HepG2 (cell line): ENCODE data around the gene FAM209B. TPM values are rescaled to one million over a fixed set of nuclear protein-coding genes. Genes with fewer than 3 reads are reported as not detected.

Experiments used
- ATAC-seq: fragments of 200-7000 bp; cut with Tn5 transposase; 3 replicates; pipeline ENCODE4 v1.9.1; 2020; ENCODE audit warnings: mild to moderate bottlenecking, moderate library complexity
- BruUV-seq: library from RNA; stranded (reverse); fragments of 400-500 nt; replicated peaks from 2 replicates; lab custom pipeline; 2021; lab: Mats Ljungman, UMichigan
- CTCF ChIA-PET: fragments of 300-600 bp; formaldehyde crosslinking; extraction: SDS; loops from one replicate; lab custom pipeline; 2021; ENCODE audit warnings: low total read pairs, inconsistent platforms, low intra/inter-chr PET ratio; lab: Yijun Ruan, JAX
- POLR2A ChIA-PET: fragments of 350-600 bp; sonication (Branson Sonifier 250); formaldehyde crosslinking; loops from one replicate; lab custom pipeline; 2020; ENCODE audit warnings: antibody characterized with exemption, inconsistent platforms; lab: Yijun Ruan, JAX
- DNase-seq: peaks from one replicate; pipeline ENCODE4 v3.0.0-alpha.2; 2015; ENCODE audit warnings: low spot score
- FAIRE-seq: peaks from 3 replicates; lab custom pipeline; 2011; peaks lifted over from hg19 to GRCh38; lab: Jason Lieb, UNC
- H2AFZ ChIP-seq: one replicate; pipeline ENCODE4 v1.6.1; 2011; ENCODE audit warnings: low read length, inconsistent platforms
- H3K27ac ChIP-seq: fragments of 300-600 bp; 3 replicates; pipeline ENCODE4 v1.8.0; 2011; ENCODE audit warnings: mixed run types, mild to moderate bottlenecking, mixed read lengths, low read length, inconsistent platforms; ENCODE audit not compliant: insufficient read depth; ENCODE audit errors: extremely low read length
- H3K27me3 ChIP-seq, 2 experiments: fragments of 200-600 bp in 1 of 2; 2 replicates in 1 of 2; 3 replicates in 1 of 2; pipeline versions ENCODE4 v1.6.0 to v1.8.0; 2011; ENCODE audit warnings: low read length in 2 of 2, mild to moderate bottlenecking in 2 of 2, moderate library complexity in 2 of 2, inconsistent platforms in 1 of 2; ENCODE audit not compliant: insufficient read depth in 2 of 2, control insufficient read depth in 1 of 2
- H3K36me3 ChIP-seq, 2 experiments: fragments of 200-600 bp in 1 of 2; replicated peaks in 1 of 2; 2 replicates in 1 of 2; 3 replicates in 1 of 2; pipeline versions ENCODE4 v1.5.1 to v1.8.0; 2011; ENCODE audit warnings: low read length in 2 of 2, inconsistent platforms in 1 of 2; ENCODE audit not compliant: insufficient read depth in 2 of 2, control insufficient read depth in 1 of 2
- H3K4me1 ChIP-seq: 2 replicates; pipeline ENCODE4 v1.5.1; 2012; ENCODE audit warnings: low read length, inconsistent platforms; ENCODE audit not compliant: insufficient read depth
- H3K4me2 ChIP-seq: 2 replicates; pipeline ENCODE4 v1.6.0; 2011; ENCODE audit warnings: low read depth, low read length, inconsistent platforms
- H3K4me3 ChIP-seq, 3 experiments: fragments of 200-600 bp in 1 of 3; sonication (generic), shearing (Covaris generic) in 1 of 3; replicated peaks in 1 of 3; 2 replicates each; pipeline ENCODE4 v1.5.1; 2011 to 2016; ENCODE audit warnings: low read length in 3 of 3, inconsistent platforms in 2 of 3, low read depth in 2 of 3, mild to moderate bottlenecking in 2 of 3, control low read depth in 1 of 3, mixed read lengths in 1 of 3; ENCODE audit not compliant: insufficient read depth in 1 of 3
- H3K79me2 ChIP-seq: one replicate; pipeline ENCODE4 v1.6.1; 2011; ENCODE audit warnings: low read length, inconsistent platforms; ENCODE audit not compliant: insufficient read depth
- H3K9ac ChIP-seq: 2 replicates; pipeline ENCODE4 v1.6.0; 2011; ENCODE audit warnings: mild to moderate bottlenecking, low read depth, low read length, inconsistent platforms; ENCODE audit not compliant: insufficient read depth
- H3K9me3 ChIP-seq: 2 replicates; pipeline ENCODE4 v1.5.1; 2012; ENCODE audit warnings: mild to moderate bottlenecking, low read length
- H4K20me1 ChIP-seq: 2 replicates; pipeline ENCODE4 v1.6.0; 2011; ENCODE audit warnings: inconsistent platforms, mild to moderate bottlenecking, low read length, moderate library complexity; ENCODE audit not compliant: insufficient read depth
- CENPBD1 ChIP-seq: sonication (generic); formaldehyde crosslinking; IDR thresholded peaks from 2 replicates; pipeline ENCODE4 v1.8.0; 2022; ENCODE audit warnings: missing genetic modification reagents, low read depth, mild to moderate bottlenecking, borderline replicate concordance
- GTF2F1 ChIP-seq: fragments of 150-350 bp; IDR thresholded peaks from 2 replicates; pipeline ENCODE4 v1.6.1; 2014; ENCODE audit warnings: low read length
- HOXA3 ChIP-seq: sonication (generic); formaldehyde crosslinking; IDR thresholded peaks from 2 replicates; pipeline ENCODE4 v1.5.0; 2020; ENCODE audit warnings: missing genetic modification reagents
- IRX3 ChIP-seq: sonication (generic); formaldehyde crosslinking; IDR thresholded peaks from 2 replicates; pipeline ENCODE4 v1.8.1; 2023; ENCODE audit warnings: mild to moderate bottlenecking, low read depth, missing genetic modification reagents, borderline replicate concordance
- NFAT5 ChIP-seq: sonication (generic); formaldehyde crosslinking; IDR thresholded peaks from 2 replicates; pipeline ENCODE4 v1.4.0; 2020; ENCODE audit warnings: missing genetic modification reagents
- RAD51 ChIP-seq: fragments of 450-650 bp; IDR thresholded peaks from 2 replicates; pipeline ENCODE4 v1.6.1; 2016; ENCODE audit warnings: borderline replicate concordance
- SMARCE1 ChIP-seq: fragments of 450-650 bp; IDR thresholded peaks from 2 replicates; pipeline ENCODE4 v1.6.1; 2017; ENCODE audit warnings: borderline replicate concordance
- TOE1 ChIP-seq: sonication (generic); formaldehyde crosslinking; IDR thresholded peaks from 2 replicates; pipeline ENCODE4 v1.4.0; 2020; ENCODE audit warnings: mild to moderate bottlenecking, missing genetic modification reagents
- ZNF225 ChIP-seq: sonication (generic); formaldehyde crosslinking; IDR thresholded peaks from 2 replicates; pipeline ENCODE4 v1.4.0; 2020; ENCODE audit warnings: mild to moderate bottlenecking, missing genetic modification reagents
- ZNF335 ChIP-seq: sonication (generic); formaldehyde crosslinking; IDR thresholded peaks from 2 replicates; pipeline ENCODE4 v1.4.0; 2020; ENCODE audit warnings: missing genetic modification reagents
- ZNF382 ChIP-seq: sonication (generic); formaldehyde crosslinking; IDR thresholded peaks from 2 replicates; pipeline ENCODE4 v1.5.0; 2020; ENCODE audit warnings: missing genetic modification reagents, mild to moderate bottlenecking, borderline replicate concordance
- ZNF569 ChIP-seq: sonication (generic); formaldehyde crosslinking; IDR thresholded peaks from 2 replicates; pipeline ENCODE4 v1.5.0; 2020; ENCODE audit warnings: mild to moderate bottlenecking, missing genetic modification reagents, moderate library complexity, borderline replicate concordance
- WGBS: methylation state at CpG from one replicate; pipeline ENCODE4 v1.1.6; 2017; ENCODE audit warnings: low lambda C conversion rate; 5-methylcytosine and 5-hydroxymethylcytosine counted together
- in situ Hi-C: cut with HindIII; loops from 2 replicates; pipeline ENCODE4 v1.10.0; 2017; ENCODE audit warnings: low pct_unique_long_range_greater_than_20kb; ENCODE audit not compliant: extremely low pct_ligation_motif_present
- intact Hi-C: fragments of 100-400 bp; cut with micrococcal nuclease; formaldehyde crosslinking; loops from one replicate; pipeline ENCODE4 v1.10.0; 2022; ENCODE audit not compliant: unreplicated experiment
- polyA plus RNA-seq, 8 experiments: library from polyadenylated mRNA; depleted of rRNA in 3 of 8; stranded (reverse) in 7 of 8; unstranded in 1 of 8; fragments of >200 nt; fragmentation: Illumina TruSeq in 4 of 8; extraction: Trizol in 4 of 8; gene quantifications; 2 replicates each; pipeline versions ENCODE4 v1.2.1 to v1.2.3, GENCODE V29; 2011 to 2016; ENCODE audit warnings: low read depth in 4 of 8, missing spikeins in 1 of 8, mixed read lengths in 1 of 8; ENCODE audit not compliant: insufficient read depth in 1 of 8
- total RNA-seq, 5 experiments: library from RNA; depleted of rRNA; stranded (reverse); fragments of >200 nt; fragmentation: Illumina TruSeq; extraction: Trizol; gene quantifications; 2 replicates each; pipeline ENCODE4 v1.2.3, GENCODE V29; 2016; ENCODE audit warnings: low read depth in 1 of 5
- TF ChIP-seq, protein P1 (sequence below): sonication (generic); formaldehyde crosslinking; IDR thresholded peaks from 2 replicates; pipeline ENCODE4 v1.4.0; 2020; ENCODE audit warnings: missing genetic modification reagents, mild to moderate bottlenecking, borderline replicate concordance
- TF ChIP-seq, protein P2 (sequence below): sonication (generic); formaldehyde crosslinking; IDR thresholded peaks from 2 replicates; pipeline ENCODE4 v1.4.0; 2020; ENCODE audit warnings: missing genetic modification reagents, borderline replicate concordance

The FAM209B gene
- total and polyA plus RNA-seq, 2 of the 13 experiments (the other 11 are each of a cell fraction or from before 2014, with no cell fraction given): 0.24 to 0.42 TPM

DNA sequence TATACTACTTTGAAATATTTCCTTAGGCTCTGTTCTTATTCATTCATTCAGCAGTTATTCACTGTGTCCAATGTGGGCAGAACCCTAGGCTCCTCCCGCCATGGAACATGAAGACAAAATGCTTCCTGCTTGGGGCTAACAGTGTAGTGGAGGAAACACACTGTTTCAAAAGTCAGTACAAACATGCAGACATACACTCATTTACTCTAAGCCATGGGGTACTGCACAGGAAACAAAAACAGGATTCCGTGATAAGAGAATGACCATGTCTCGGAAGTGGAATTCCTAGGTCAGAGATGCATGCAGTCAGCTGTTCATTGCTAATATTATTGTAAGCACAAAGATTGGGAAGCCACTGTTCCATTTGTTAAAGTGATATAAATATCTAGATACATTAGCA, 26.9 kb upstream of the FAM209B start:
- no peak for DNase-seq
- no TSS peak for BruUV-seq
- H3K36me3 ChIP-seq: peaks cover 5 to 27% of the 10 kb centered on the region in 2 experiments; a peak in 4 of 5 replicates
- no peak overlapping the region for H3K4me2 ChIP-seq
- 65% methylated on average over 3 of the region's 3 CpGs for WGBS
- FAIRE-seq: no peak
- ChIA-PET CTCF (no interaction called here), POLR2A (no interaction called here)
- intact Hi-C loops: no loop called here
- no peak overlapping the region for H3K4me3 ChIP-seq
- H3K27ac ChIP-seq: no peak overlapping the region
- no peaks in the 10 kb centered on the region for H3K79me2 ChIP-seq
- no peak for ATAC-seq
- H3K4me1 ChIP-seq: no peaks in the 10 kb centered on the region
- no peak overlapping the region for H3K9ac ChIP-seq
- H2AFZ ChIP-seq: no peak overlapping the region
- no peaks in the 10 kb centered on the region for H4K20me1 ChIP-seq
- in situ Hi-C loops: no loop called here
- H3K9me3 ChIP-seq: no peaks in the 10 kb centered on the region
- H3K27me3 ChIP-seq: no peaks in the 10 kb centered on the region
- TF ChIP-seq, protein P1, sequence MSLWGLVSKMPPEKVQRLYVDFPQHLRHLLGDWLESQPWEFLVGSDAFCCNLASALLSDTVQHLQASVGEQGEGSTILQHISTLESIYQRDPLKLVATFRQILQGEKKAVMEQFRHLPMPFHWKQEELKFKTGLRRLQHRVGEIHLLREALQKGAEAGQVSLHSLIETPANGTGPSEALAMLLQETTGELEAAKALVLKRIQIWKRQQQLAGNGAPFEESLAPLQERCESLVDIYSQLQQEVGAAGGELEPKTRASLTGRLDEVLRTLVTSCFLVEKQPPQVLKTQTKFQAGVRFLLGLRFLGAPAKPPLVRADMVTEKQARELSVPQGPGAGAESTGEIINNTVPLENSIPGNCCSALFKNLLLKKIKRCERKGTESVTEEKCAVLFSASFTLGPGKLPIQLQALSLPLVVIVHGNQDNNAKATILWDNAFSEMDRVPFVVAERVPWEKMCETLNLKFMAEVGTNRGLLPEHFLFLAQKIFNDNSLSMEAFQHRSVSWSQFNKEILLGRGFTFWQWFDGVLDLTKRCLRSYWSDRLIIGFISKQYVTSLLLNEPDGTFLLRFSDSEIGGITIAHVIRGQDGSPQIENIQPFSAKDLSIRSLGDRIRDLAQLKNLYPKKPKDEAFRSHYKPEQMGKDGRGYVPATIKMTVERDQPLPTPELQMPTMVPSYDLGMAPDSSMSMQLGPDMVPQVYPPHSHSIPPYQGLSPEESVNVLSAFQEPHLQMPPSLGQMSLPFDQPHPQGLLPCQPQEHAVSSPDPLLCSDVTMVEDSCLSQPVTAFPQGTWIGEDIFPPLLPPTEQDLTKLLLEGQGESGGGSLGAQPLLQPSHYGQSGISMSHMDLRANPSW: no peak
- TF ChIP-seq CENPBD1 (CRISPR knock-in tag) (no peak), IRX3 (CRISPR knock-in tag) (no peak), RAD51 (no peak), GTF2F1 (no peak), ZNF382 (CRISPR knock-in tag) (no peak), ZNF569 (CRISPR knock-in tag) (no peak), ZNF335 (CRISPR knock-in tag) (no peak), NFAT5 (CRISPR knock-in tag) (no peak), TOE1 (no peak), SMARCE1 (no peak), HOXA3 (CRISPR knock-in tag) (no peak), ZNF225 (CRISPR knock-in tag) (no peak)
- TF ChIP-seq, protein P2, sequence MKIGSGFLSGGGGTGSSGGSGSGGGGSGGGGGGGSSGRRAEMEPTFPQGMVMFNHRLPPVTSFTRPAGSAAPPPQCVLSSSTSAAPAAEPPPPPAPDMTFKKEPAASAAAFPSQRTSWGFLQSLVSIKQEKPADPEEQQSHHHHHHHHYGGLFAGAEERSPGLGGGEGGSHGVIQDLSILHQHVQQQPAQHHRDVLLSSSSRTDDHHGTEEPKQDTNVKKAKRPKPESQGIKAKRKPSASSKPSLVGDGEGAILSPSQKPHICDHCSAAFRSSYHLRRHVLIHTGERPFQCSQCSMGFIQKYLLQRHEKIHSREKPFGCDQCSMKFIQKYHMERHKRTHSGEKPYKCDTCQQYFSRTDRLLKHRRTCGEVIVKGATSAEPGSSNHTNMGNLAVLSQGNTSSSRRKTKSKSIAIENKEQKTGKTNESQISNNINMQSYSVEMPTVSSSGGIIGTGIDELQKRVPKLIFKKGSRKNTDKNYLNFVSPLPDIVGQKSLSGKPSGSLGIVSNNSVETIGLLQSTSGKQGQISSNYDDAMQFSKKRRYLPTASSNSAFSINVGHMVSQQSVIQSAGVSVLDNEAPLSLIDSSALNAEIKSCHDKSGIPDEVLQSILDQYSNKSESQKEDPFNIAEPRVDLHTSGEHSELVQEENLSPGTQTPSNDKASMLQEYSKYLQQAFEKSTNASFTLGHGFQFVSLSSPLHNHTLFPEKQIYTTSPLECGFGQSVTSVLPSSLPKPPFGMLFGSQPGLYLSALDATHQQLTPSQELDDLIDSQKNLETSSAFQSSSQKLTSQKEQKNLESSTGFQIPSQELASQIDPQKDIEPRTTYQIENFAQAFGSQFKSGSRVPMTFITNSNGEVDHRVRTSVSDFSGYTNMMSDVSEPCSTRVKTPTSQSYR (CRISPR knock-in tag): no peak
